Astrocyte (in vitro differentiated cells and primary cell): Measurements from ENCODE around the gene ZC3H7A. TPM values are rescaled to one million over a fixed set of nuclear protein-coding genes. Genes with fewer than 3 reads are reported as not detected.

Source experiments
- DNase-seq: peaks from one replicate; pipeline ENCODE4 v3.0.0-alpha.2; 2010; ENCODE audit warnings: low read depth
- FAIRE-seq: peaks from 2 replicates; lab custom pipeline; 2011; peaks lifted over from hg19 to GRCh38; lab: Jason Lieb, UNC
- H2AFZ ChIP-seq: 2 replicates; pipeline ENCODE4 v1.6.0; 2012; ENCODE audit warnings: low read depth, low read length, inconsistent platforms
- H3K27ac ChIP-seq: 2 replicates; pipeline ENCODE4 v1.5.1; 2011; ENCODE audit warnings: low read depth, low read length, inconsistent platforms
- H3K27me3 ChIP-seq: 2 replicates; pipeline ENCODE4 v1.6.0; 2011; ENCODE audit warnings: low read length, inconsistent platforms; ENCODE audit not compliant: insufficient read depth
- H3K36me3 ChIP-seq: 2 replicates; pipeline ENCODE4 v1.5.1; 2011; ENCODE audit warnings: low read length, inconsistent platforms; ENCODE audit not compliant: insufficient read depth
- H3K4me1 ChIP-seq: 2 replicates; pipeline ENCODE4 v1.5.1; 2011; ENCODE audit warnings: low read length, inconsistent platforms; ENCODE audit not compliant: insufficient read depth
- H3K4me2 ChIP-seq: 2 replicates; pipeline ENCODE4 v1.6.0; 2012; ENCODE audit warnings: low read length, inconsistent platforms
- H3K4me3 ChIP-seq: 2 replicates; pipeline ENCODE4 v1.5.1; 2011; ENCODE audit warnings: low read depth, mild to moderate bottlenecking, low read length, inconsistent platforms; ENCODE audit not compliant: insufficient read depth
- H3K79me2 ChIP-seq: 2 replicates; pipeline ENCODE4 v1.6.0; 2012; ENCODE audit warnings: mild to moderate bottlenecking, low read length, inconsistent platforms; ENCODE audit not compliant: insufficient read depth
- H3K9ac ChIP-seq: 2 replicates; pipeline ENCODE4 v1.6.0; 2012; ENCODE audit warnings: mild to moderate bottlenecking, low read length, inconsistent platforms
- H3K9me3 ChIP-seq: 2 replicates; pipeline ENCODE4 v1.5.1; 2012; ENCODE audit warnings: low read depth, mild to moderate bottlenecking, low read length, inconsistent platforms; ENCODE audit not compliant: insufficient read depth
- H4K20me1 ChIP-seq: 2 replicates; pipeline ENCODE4 v1.6.0; 2012; ENCODE audit warnings: low read length, inconsistent platforms; ENCODE audit not compliant: insufficient read depth
- H3K27ac Mint-ChIP-seq: one replicate; pipeline ENCODE4 v1.8.0; 2021; ENCODE audit warnings: mild to moderate bottlenecking, mixed read lengths; ENCODE audit not compliant: unreplicated experiment
- H3K27me3 Mint-ChIP-seq: one replicate; pipeline ENCODE4 v1.8.0; 2021; ENCODE audit warnings: low read depth, mixed read lengths; ENCODE audit not compliant: unreplicated experiment
- H3K36me3 Mint-ChIP-seq: one replicate; pipeline ENCODE4 v1.8.0; 2021; ENCODE audit warnings: low read depth, mixed read lengths; ENCODE audit not compliant: unreplicated experiment
- H3K4me1 Mint-ChIP-seq: one replicate; pipeline ENCODE4 v1.8.0; 2021; ENCODE audit warnings: low read depth, mixed read lengths; ENCODE audit not compliant: unreplicated experiment
- H3K4me3 Mint-ChIP-seq: one replicate; pipeline ENCODE4 v1.8.0; 2021; ENCODE audit warnings: mild to moderate bottlenecking, moderate library complexity, mixed read lengths; ENCODE audit not compliant: unreplicated experiment
- H3K9me3 Mint-ChIP-seq: one replicate; pipeline ENCODE4 v1.8.0; 2021; ENCODE audit warnings: mild to moderate bottlenecking, mixed read lengths; ENCODE audit not compliant: unreplicated experiment
- EZH2 ChIP-seq: IDR thresholded peaks from 2 replicates; pipeline ENCODE4 v1.6.1; 2012; ENCODE audit warnings: mild to moderate bottlenecking, low read length, inconsistent platforms; ENCODE audit not compliant: insufficient read depth
- total RNA-seq: library from RNA; stranded (reverse); gene quantifications from 2 replicates; pipeline ENCODE4 v1.2.1, GENCODE V29; 2021
- TF ChIP-seq, protein P1 (sequence below): IDR thresholded peaks from 2 replicates; pipeline ENCODE4 v1.5.1; 2011; ENCODE audit warnings: low read depth, mild to moderate bottlenecking, inconsistent platforms, low read length, moderate library complexity; ENCODE audit not compliant: insufficient read depth

ZC3H7A gene
- total RNA-seq, 1 donor from 2014 or later: 68.7 TPM

DNA sequence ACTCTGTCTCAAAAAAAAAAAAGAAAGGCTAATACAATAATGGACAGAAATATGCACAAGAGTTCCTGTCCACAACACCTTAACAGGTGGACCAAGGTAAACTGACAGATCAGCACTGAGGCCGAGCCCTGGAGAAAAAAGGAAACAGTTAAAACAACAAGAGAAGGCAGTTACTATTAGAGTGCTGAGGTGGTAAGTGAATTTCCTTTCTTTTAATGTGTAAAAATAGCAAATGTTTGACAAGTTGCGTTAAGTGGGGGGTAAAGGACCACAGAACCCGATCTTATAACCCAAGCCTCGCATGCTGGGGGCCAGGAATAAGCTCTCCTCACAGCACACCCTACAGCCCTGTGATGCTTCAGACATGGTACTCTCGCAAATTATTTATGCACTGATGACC lies 79.2 kb downstream of the ZC3H7A start:
- no peak overlapping the region for H3K4me2 ChIP-seq
- H3K27ac ChIP-seq: no peak overlapping the region
- no peaks in the 10 kb centered on the region for H3K27me3 ChIP-seq
- H3K4me3 ChIP-seq: no peak overlapping the region
- Mint-ChIP-seq H3K27me3 (no peaks in the 10 kb centered on the region), H3K36me3 (peaks cover 13% of the 10 kb centered on the region), H3K9me3 (no peaks in the 10 kb centered on the region), H3K4me3 (no peak overlapping the region), H3K4me1 (peaks cover 8% of the 10 kb centered on the region), H3K27ac (no peak overlapping the region)
- no peak overlapping the region for H3K9ac ChIP-seq
- peaks cover 6% of the 10 kb centered on the region for H3K79me2 ChIP-seq
- FAIRE-seq (no peak), DNase-seq (no peak)
- TF ChIP-seq, protein P1, sequence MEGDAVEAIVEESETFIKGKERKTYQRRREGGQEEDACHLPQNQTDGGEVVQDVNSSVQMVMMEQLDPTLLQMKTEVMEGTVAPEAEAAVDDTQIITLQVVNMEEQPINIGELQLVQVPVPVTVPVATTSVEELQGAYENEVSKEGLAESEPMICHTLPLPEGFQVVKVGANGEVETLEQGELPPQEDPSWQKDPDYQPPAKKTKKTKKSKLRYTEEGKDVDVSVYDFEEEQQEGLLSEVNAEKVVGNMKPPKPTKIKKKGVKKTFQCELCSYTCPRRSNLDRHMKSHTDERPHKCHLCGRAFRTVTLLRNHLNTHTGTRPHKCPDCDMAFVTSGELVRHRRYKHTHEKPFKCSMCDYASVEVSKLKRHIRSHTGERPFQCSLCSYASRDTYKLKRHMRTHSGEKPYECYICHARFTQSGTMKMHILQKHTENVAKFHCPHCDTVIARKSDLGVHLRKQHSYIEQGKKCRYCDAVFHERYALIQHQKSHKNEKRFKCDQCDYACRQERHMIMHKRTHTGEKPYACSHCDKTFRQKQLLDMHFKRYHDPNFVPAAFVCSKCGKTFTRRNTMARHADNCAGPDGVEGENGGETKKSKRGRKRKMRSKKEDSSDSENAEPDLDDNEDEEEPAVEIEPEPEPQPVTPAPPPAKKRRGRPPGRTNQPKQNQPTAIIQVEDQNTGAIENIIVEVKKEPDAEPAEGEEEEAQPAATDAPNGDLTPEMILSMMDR: no peak
- no peak for TF ChIP-seq EZH2
- peaks cover 39% of the 10 kb centered on the region for H4K20me1 ChIP-seq
- H2AFZ ChIP-seq: no peak overlapping the region
- no peaks in the 10 kb centered on the region for H3K9me3 ChIP-seq
- peaks cover 24% of the 10 kb centered on the region for H3K36me3 ChIP-seq
- H3K4me1 ChIP-seq: no peaks in the 10 kb centered on the region

DNA sequence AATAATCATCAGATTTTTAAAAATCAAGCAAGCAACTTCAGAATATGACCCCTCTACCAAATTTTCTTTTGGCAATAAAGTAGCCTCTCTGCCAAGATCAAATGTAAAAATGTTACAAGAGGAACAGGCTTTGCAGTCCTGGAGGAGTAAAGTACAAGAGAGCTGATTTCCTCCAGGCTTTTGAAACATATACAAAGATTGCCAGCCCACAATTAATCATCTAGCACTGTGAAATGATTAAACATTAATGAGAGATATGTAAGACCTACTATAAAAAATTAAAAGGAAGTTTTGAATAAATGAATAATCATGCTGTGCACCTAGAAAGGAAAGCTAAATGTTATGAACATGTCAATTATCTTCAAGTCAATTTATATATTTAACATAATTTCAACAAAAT lies 80.7 kb downstream of the ZC3H7A start:
- H3K36me3 Mint-ChIP-seq: peaks cover 9% of the 10 kb centered on the region
- H3K4me3 Mint-ChIP-seq: no peak overlapping the region
- no peaks in the 10 kb centered on the region for H3K27me3 Mint-ChIP-seq
- no peaks in the 10 kb centered on the region for H3K79me2 ChIP-seq
- H3K27ac ChIP-seq: no peak overlapping the region
- no peak for FAIRE-seq
- H3K36me3 ChIP-seq: peaks cover 21% of the 10 kb centered on the region
- no peaks in the 10 kb centered on the region for H3K27me3 ChIP-seq
- no peak overlapping the region for H2AFZ ChIP-seq
- no peaks in the 10 kb centered on the region for H3K9me3 Mint-ChIP-seq
- H3K4me1 Mint-ChIP-seq: peaks cover 2% of the 10 kb centered on the region
- no peaks in the 10 kb centered on the region for H3K4me1 ChIP-seq
- H4K20me1 ChIP-seq: peaks cover 42% of the 10 kb centered on the region
- no peaks in the 10 kb centered on the region for H3K9me3 ChIP-seq
- no peak for DNase-seq
- no peak overlapping the region for H3K4me3 ChIP-seq
- no peak overlapping the region for H3K4me2 ChIP-seq
- H3K27ac Mint-ChIP-seq: no peak overlapping the region
- no peak overlapping the region for H3K9ac ChIP-seq
- TF ChIP-seq, protein P1: no peak
- TF ChIP-seq EZH2: no peak

DNA sequence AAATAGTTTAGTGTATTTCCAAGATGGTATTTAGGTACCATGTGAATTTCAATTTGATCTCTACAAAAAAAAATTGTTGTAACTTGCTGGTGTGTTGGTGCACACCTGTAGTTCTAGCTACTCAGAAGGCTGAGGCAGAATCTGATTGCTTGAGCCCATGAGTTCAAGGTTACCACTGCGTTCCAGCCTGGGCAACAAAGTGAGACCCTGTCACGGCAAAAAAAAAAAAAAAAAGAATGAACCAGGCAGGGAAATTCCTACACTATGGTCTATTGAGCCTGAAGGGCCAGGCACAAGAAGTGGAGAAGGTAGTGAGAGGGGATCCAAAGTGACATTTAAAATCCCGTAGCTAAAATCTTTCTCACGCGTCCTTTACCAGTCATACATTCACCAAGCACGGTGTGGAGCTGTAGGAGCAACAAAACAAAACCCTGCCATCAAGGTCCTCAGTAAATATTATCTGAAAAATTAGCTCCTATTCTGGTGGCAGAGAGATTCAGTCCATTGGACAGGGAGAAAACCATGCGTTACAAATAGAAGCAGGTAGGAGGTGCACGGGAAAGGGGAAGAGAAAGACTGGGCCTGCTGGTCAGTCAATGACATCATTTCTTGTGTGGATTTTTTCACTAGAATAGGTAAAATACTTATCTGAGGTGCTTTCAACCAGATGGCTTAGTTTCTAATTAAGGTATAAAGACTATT lies 81.7 kb downstream of the ZC3H7A start:
- Histone ChIP-seq H3K4me2 (no peak overlapping the region), H3K27ac (no peak overlapping the region), H3K27me3 (no peaks in the 10 kb centered on the region), H3K4me3 (no peak overlapping the region), H3K9ac (no peak overlapping the region), H3K36me3 (peaks cover 17% of the 10 kb centered on the region), H2AFZ (no peak overlapping the region), H4K20me1 (peaks cover 49% of the 10 kb centered on the region), H3K9me3 (no peaks in the 10 kb centered on the region), H3K4me1 (no peaks in the 10 kb centered on the region), H3K79me2 (no peaks in the 10 kb centered on the region)
- DNase-seq (no peak), FAIRE-seq (no peak)
- Mint-ChIP-seq H3K9me3 (no peaks in the 10 kb centered on the region), H3K4me3 (no peak overlapping the region), H3K36me3 (peaks cover 13% of the 10 kb centered on the region), H3K27me3 (no peaks in the 10 kb centered on the region), H3K4me1 (peaks cover 2% of the 10 kb centered on the region), H3K27ac (no peak overlapping the region)
- TF ChIP-seq, protein P1: no peak
- TF ChIP-seq EZH2: no peak
